ENCODE results near the gene FMC1. TPM values are rescaled to one million over a fixed set of nuclear protein-coding genes. Genes with fewer than 3 reads are reported as not detected.
"Not testable (repeated sequence)": the region's sequence is repeated elsewhere in the genome, so short reads cannot be mapped to it uniquely, and the experiment has no call there.

Gene FMC1, protein sequence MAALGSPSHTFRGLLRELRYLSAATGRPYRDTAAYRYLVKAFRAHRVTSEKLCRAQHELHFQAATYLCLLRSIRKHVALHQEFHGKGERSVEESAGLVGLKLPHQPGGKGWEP
- total RNA-seq (2014; rRNA removed; shearing (Covaris generic); ENCODE audit: low replicate concordance) = 15.9 and 48.3 TPM in 2 replicates

DNA sequence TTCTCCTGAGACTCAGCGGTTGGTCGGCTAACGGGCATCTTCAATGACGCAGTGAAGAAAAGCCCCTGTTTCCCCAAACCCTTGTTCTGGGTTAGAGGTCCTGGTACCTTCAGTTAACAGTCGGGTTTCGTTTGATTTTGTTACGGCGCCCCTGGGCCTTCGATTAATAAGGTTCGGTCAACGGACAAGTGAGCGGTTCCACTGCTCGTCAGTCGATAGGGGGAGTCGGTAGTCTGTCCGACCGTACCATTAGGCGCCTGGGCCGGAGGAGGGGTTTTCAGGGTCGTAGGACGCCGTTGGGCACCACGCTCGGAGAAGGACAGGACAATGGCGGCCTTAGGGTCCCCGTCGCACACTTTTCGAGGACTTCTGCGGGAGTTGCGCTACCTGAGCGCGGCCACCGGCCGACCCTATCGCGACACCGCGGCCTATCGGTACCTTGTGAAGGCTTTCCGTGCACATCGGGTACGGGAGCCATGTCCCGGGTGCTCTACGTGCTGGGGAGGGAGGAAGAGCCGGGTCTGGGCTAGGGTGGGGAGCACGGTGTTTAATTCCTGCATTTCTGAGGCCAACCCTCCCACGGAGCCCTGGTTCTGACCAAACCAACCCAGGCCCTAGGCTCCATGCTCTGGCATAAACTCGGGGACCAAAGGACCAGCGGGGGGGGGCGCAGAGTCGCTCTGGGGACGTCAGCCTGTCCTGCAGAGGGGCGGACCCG, at the start of gene FMC1:
TSS of gene FMC1 (plus strand) at position 280 of the 718 bp plus-strand sequence. CDS start at position 328, 48 bp downstream.
- peak; percentile 91 for DNase-seq (ENCODE audit: low read depth)
- in situ Hi-C loops (cut with HindIII; ENCODE audit: low pct_unique_long_range_greater_than_20kb, low sequenced_read_pairs) = no loop called here

DNA sequence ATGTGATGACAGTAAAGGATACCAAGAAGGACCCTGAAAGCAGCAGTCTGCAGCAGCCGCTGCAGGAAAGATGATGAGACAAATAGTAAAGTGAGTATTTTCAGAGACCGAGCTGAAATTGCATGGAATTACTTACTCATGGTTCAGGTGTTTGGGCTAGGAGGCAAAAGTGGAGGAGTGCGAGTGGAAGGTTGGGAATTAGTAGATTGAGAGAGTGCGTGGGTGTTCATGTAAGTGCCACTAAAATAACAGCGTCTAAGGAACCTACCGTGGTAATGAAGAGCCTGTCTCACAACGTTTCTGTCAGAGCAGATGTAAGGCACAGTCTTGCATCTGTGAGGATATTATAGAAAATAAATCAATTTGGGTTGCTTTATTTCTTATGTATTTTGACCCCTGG, 48.3 kb upstream of the FMC1 start:
- DNase-seq (ENCODE audit: low read depth) = no peak
- in situ Hi-C loops (cut with HindIII; ENCODE audit: low pct_unique_long_range_greater_than_20kb, low sequenced_read_pairs) = no loop called here

DNA sequence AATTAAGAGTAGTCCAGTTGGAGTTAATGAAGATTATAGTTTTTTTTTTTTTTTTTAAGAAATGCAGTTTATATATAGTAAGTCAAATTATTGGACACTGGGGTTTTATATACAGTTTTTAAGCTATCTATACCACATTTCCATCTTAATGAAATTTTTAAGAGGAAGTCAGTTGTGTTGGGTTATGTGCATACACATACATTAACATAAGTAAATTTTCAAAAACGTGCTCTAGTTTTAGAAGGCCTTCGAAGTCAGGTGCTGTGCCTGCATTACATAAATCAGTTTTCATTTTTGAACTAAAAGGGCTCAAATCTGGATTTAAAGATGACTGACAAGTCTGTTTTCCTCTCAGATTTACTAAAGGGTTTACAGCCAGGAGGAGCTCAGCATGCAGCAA, 47.6 kb upstream of the FMC1 start:
- in situ Hi-C loops (cut with HindIII; ENCODE audit: low pct_unique_long_range_greater_than_20kb, low sequenced_read_pairs) = no loop called here
- no peak for DNase-seq (ENCODE audit: low read depth)

DNA sequence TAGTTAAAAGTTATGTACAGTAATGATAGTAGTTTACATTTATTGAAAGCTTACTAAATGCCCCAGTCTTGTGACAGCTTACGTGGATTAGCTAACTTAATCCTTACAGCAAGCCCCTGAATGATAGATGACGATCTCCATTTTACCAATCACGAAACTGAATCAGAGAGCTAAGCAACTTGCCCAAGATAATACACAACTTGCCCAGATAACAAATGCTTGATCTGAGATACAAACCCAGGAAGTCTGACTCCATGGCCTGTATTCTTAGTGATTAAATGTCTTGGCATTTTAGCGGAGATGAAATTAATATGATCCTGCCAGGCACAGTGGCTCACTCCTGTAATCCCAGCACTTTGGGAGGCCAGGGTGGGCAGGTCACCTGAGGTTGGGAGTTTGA, 46.9 kb upstream of the FMC1 start:
- no peak for DNase-seq (ENCODE audit: low read depth)
- in situ Hi-C loops (cut with HindIII; ENCODE audit: low pct_unique_long_range_greater_than_20kb, low sequenced_read_pairs) = no loop called here

DNA sequence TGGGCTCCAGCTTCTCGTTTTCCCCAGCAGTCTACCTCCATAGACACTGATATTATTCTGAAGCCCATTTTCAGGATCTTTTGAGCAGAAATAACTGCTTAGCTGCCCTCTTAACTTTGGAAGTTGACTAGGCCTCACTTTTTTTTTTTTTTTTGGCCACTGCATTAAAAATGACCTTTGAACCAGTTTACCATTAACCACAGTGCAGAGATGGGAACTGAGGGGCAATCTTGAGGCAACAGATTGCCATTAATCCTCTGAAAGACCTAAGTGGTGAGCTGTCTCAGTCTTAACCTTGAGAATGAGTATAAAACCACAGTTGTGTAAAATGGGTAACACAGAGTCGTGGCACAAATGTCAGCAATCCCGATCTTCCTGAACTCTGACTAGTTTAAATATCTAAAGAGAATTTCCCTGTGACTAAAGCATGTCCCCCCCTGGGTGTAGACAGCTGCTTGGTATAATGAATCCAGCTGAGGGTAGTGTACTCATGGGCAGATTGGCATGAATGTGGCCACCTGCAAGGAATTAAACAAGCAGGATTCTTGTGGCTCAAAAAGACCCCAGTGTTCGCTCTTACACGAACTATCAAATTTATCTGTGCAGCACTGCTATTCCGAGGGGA, 46.1 kb upstream of the FMC1 start:
- in situ Hi-C loops (cut with HindIII; ENCODE audit: low pct_unique_long_range_greater_than_20kb, low sequenced_read_pairs) = no loop called here
- DNase-seq (ENCODE audit: low read depth) = peak; percentile 22

DNA sequence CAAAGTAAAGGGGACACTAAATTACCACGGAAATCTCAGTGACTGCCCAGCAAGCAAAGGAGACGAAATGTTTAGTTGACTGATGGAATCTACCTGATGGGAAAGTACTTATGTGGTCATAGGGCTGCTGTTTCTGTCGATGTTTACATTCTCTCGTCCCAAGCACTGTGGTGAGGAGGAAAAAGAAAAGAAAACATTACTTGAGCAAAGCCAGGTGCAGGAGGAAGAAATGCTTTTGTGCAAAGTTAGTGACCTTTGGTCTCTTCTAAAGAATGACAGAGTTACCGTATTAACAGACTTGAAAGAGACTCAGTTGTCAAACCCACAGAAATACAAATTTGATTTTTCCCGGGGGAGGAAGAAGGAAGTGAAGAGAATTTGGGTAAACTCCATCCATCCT, 43.3 kb upstream of the FMC1 start:
- DNase-seq (ENCODE audit: low read depth) = peak; percentile 75
- in situ Hi-C loops (cut with HindIII; ENCODE audit: low pct_unique_long_range_greater_than_20kb, low sequenced_read_pairs) = no loop called here

DNA sequence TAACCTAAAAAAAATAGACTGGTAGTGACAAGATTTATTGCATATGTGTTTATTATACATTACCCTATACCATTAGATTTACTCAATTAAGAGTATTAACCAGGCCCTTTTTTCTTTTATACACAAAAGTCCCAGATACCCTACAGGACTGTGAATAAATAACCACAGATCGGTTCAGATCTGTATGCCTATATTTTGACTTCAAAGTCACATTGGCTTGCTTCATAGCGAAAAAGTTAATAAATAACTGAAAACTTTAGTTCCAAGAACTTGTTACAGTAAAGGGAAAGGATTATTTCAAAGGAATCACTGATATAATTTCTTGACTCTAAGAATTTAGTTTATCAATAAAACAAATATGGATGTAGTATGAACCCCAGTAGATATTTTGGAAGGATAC, 41.8 kb upstream of the FMC1 start:
- in situ Hi-C loops (cut with HindIII; ENCODE audit: low pct_unique_long_range_greater_than_20kb, low sequenced_read_pairs) = no loop called here
- peak; percentile 16 for DNase-seq (ENCODE audit: low read depth)

DNA sequence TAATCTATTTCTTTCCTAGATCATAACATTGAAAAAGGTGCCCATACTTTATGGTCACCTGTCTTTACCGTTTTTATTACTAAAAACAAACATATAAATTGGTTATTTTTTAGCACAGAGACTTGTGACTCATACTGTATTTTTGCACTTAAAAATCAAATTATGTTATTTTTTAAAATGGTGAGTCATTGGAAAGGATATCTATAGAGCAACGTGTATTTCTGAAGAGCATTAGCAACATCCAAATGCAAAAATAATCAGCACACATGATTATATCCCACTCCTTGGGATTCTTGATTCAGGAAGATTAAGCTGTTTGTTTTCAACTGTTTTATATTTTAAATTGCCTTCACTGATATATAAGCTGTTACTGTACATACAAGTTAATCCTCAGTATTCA, 40.7 kb upstream of the FMC1 start:
- no peak for DNase-seq (ENCODE audit: low read depth)
- in situ Hi-C loops (cut with HindIII; ENCODE audit: low pct_unique_long_range_greater_than_20kb, low sequenced_read_pairs) = no loop called here

DNA sequence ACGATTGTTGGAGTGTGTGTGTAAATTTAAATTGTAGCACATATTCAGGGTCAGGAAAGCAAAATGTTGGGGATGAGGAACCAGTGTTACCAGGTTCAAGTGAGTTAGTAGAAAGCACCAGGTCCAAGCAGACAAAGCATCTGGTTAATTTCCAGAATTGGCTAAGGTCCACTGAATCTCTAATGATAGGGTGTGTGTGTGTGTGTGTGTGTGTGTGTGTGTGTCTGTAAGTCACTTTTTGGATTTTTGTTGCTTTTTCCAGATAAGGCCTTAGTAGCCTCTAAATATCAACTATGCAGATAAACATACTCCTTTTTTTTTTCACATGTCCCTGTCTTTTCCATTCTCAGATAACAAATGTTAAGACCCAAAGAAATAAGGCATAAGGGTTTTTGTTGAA, 36.6 kb upstream of the FMC1 start:
- in situ Hi-C loops (cut with HindIII; ENCODE audit: low pct_unique_long_range_greater_than_20kb, low sequenced_read_pairs) = no loop called here
- no peak for DNase-seq (ENCODE audit: low read depth)

DNA sequence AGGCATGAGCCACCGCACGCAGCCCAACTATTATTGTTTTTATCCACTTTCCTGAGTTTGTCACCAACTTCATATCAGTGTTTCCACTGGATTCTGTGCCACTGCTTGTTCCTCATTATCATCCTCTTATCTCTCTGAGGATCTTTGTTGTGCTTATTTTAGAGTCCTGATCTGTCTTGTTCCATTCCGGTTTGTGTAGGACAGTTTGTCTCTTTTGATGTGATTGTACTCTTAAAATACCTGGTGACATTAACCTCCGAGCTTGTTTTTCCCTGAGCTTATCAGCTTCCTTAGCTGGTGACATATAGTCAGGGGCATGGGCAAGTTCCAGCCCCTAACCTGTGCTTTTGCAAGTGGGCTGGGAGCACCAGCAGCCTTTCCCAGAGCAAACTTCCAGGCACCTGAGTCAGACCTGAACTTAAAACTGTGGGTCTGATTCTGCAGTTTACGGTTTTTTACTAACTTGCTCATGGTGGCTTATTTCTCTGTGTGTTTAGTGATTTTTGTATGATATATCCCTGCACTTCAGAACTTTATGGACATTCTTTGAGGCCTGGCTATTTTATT, 23.1 kb upstream of the FMC1 start:
- no peak for DNase-seq (ENCODE audit: low read depth)
- in situ Hi-C loops (cut with HindIII; ENCODE audit: low pct_unique_long_range_greater_than_20kb, low sequenced_read_pairs) = no loop called here

DNA sequence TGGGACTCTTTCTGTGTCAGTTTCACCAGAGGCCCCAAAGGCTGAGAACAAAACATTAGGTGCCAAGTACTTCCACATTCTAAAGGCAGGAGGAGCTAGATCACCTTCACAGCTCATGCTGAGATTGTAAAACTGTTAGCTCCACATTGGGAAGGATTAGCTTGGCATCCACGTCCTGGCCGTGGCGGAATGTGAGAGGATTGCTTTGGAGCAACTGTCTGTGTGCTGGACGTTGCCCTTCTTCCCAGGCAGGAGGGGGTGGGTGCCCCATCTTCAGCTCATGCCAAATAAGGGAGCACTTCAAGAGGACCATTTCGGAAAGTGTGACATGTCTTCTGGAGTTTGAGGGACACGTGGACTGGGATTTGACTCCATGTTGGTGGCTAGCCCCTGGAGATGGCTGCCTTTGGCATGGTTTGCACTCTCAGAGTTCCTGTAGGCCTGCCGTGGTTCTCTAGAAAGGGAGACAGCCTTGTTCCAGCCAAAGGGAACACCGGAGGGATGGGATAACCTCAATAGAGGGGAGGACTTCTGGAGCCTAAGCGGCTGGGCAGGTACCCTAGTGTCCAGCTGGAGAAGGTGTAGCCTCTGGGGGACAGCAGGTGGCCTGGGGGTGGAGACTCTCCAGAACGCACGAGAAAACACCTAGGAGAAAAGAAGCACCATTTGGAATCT, 19.9 kb upstream of the FMC1 start:
- DNase-seq (ENCODE audit: low read depth) = no peak
- in situ Hi-C loops (cut with HindIII; ENCODE audit: low pct_unique_long_range_greater_than_20kb, low sequenced_read_pairs) = no loop called here

DNA sequence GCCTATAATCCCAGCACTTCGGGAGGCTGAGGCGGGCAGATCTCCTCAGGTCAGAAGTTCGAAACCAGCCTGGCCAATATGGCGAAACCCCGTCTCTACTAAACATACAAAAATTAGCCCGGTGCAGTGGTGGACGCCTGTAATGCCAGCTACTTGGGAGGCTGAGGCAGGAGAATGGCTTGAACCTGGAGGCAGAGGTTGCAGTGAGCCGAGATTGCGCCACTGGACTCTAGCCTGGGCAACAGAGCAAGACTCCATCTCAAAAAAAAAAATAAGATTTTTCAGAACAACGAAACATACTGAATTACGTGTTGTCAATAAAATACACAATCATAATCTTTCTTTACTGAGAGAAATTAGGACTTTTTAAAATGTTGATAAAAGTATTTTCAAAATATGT, 16.4 kb upstream of the FMC1 start:
- in situ Hi-C loops (cut with HindIII; ENCODE audit: low pct_unique_long_range_greater_than_20kb, low sequenced_read_pairs); DNase-seq (ENCODE audit: low read depth): not testable (repeated sequence)

DNA sequence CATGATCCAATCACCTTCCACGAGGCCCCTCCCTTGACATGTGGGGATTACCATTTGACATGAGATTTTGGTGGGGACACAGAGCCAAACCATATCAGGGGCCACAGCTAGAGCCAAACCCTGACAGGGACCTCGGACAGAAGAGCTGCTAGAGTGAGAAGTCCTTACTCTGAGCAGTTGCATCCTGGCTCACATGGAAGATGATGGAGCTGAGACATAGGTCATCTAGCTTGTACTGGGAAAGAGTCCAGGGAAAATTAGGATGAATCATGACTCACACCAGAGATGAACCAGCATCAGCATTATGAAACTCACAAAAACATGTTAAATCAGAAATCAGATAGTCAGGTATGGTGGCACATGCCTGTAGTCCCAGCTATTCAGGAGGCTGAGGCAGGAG, 12.8 kb upstream of the FMC1 start:
- DNase-seq (ENCODE audit: low read depth) = no peak
- in situ Hi-C loops (cut with HindIII; ENCODE audit: low pct_unique_long_range_greater_than_20kb, low sequenced_read_pairs) = no loop called here

DNA sequence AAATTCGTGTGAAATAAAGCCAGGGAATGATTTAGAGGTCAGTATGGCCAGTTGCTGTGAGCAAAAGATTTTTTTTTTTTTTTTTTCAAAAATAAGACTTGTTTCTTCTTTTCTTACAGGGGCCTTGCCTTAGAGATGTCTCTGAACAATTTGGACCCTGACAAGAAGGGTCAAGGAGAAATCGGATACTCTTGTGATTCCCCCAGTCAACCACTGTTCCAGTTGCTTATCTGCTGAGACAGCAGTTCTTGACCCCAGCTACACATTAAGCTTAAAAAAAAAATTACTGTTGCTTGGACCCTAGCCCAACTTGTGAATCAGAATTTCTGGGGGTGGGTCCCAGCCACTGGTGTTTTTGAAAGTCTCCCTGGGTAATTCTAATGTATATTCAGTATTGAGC, 12.0 kb upstream of the FMC1 start:
- DNase-seq (ENCODE audit: low read depth) = no peak
- in situ Hi-C loops (cut with HindIII; ENCODE audit: low pct_unique_long_range_greater_than_20kb, low sequenced_read_pairs) = no loop called here

DNA sequence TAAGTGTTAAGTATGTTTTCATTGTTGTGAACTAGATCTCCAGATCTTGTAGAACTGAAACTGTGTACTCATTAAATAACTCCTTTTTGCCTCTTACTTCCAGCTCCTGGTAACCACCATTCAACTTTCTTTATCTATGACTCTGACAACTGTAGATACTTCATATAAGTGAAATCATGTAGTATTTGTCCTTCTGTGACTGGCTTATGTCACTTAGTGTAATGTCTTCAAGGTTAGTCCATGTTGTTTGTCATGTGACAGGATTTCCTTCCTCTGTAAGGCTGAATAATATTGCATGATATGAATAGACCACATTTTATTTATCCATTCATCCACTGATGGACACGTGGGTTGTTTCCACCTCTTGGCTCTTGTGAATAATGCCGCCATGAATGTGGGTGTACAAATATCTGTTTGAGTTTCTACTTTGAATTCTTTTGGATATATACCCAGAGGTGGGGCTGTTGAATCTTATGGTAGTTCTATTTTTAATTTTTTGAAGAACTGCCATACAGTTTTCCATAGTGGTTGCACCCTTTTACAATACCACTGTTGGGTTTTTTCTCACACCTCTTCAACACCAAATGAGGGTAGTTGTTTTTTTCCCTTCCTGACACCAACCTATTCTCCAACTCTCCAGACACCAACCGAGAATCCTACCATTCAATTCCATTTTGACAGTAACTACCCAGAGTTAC, 10.7 kb upstream of the FMC1 start:
- in situ Hi-C loops (cut with HindIII; ENCODE audit: low pct_unique_long_range_greater_than_20kb, low sequenced_read_pairs) = no loop called here
- DNase-seq (ENCODE audit: low read depth) = no peak

DNA sequence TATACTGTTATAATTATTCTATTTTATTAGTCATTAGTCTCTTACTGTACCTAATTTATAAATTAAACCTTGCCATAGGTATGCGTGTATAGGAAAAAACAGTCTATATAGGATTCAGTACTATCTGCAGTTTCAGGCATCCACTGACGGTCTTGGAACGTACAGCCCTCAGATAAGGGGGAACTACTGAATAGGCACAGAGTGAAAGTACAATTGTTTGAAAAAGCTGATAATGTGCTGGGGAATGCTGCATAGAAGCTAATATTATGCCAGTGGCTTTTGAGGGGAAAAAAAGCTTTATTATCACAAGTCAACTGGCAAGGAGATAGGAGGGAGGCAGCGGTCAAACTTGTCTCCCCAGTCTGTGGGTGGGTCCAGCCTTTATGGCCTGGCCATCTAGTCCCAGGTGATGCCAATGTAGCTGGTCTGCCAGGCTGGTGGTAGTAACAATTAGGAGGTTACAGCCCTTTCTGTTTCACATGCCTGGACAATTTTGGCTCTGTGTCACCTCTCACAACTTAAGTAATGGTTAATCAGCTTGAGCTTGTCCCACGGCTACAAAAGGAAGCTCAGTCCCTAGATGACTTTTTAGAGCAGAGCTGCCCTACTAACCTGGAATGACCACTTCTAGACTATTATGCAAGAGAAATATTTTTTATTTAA, 8.3 kb upstream of the FMC1 start:
- in situ Hi-C loops (cut with HindIII; ENCODE audit: low pct_unique_long_range_greater_than_20kb, low sequenced_read_pairs) = no loop called here
- DNase-seq (ENCODE audit: low read depth) = no peak

DNA sequence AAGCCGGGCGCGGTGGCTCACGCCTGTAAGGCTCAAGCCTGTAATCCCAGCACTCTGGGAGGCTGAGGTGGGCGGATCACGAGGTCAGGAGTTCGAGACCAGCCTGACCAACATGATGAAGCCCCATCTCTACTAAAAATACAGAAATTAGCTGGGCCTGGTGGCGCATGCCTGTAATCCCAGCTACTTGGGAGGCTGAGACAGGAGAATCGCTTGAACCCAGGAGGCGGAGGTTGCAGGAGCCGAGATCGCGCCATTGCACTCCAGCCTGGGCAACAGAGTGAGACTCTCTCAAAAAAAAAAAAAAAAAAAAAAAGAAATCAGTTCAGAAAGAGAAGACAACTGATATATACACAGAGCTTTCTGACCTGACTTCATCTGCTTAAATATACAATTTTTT, 7.7 kb upstream of the FMC1 start:
- DNase-seq (ENCODE audit: low read depth); in situ Hi-C loops (cut with HindIII; ENCODE audit: low pct_unique_long_range_greater_than_20kb, low sequenced_read_pairs): not testable (repeated sequence)
